ENCODE results near the gene RAB5B. TPM values are rescaled to one million over a fixed set of nuclear protein-coding genes. Genes with fewer than 3 reads are reported as not detected.

RAB5B gene
- total RNA-seq, 1 experiment from 2014 or later, result 48.4 TPM

DNA sequence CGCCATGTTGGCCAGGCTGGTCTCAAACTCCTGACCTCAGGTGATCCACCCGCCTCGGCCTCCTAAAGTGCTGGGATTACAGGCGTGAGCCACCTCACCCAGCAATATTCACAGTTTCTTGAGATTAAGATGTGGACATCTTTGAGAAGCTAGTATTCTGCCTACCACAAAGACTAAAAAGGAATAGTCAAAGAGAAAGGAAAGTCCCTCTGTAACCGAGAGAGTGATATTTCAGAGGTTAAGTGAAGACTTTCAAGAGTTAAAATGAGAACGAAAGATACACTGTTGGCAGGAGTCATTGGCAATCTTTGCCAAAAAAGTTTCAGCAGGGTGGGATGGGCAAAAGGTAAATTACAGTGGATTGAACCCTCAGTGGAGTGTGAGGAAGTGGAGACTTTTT is 27.3 kb upstream of the RAB5B start:
- no CpG with 5 or more reads among the region's 6 CpGs for WGBS (ENCODE audit: extremely low coverage, insufficient read length, low lambda C conversion rate)
- no peaks in the 10 kb centered on the region for H3K4me1 Mint-ChIP-seq
- no peak overlapping the region for H3K56ac ChIP-seq (ENCODE audit: insufficient read length, low read depth, low read length)

More for the DNA sequence above, 27.3 kb upstream of the RAB5B start:
- H3K79me1 ChIP-seq (ENCODE audit: insufficient read depth, low read depth, low read length, poor library complexity, severe bottlenecking), result no peaks in the 10 kb centered on the region
- H3K9ac ChIP-seq (ENCODE audit: extremely low read depth, insufficient read length, low read length), result no peak overlapping the region
- Mint-ChIP-seq H3K36me3 (ENCODE audit: insufficient read depth in 1 of 3, low read depth in 3 of 3) (peaks cover 0 to 9% (median 0%) of the 10 kb centered on the region in 3 experiments; a peak in 4 of 7 replicates), H3K4me3 (no peak overlapping the region), H3K9me3 (no peaks in the 10 kb centered on the region), H3K27ac (peak overlapping the region in 1 of 3 experiments; percentile 10; a peak in 2 of 7 replicates), H3K27me3 (ENCODE audit: low read depth) (no peaks in the 10 kb centered on the region; the same call in 1 of the 2 replicates)
- H3K23me2 ChIP-seq (ENCODE audit: insufficient read length, low read depth, low read length, poor library complexity, severe bottlenecking), result no peaks in the 10 kb centered on the region
- H2AFZ ChIP-seq (ENCODE audit: low read length), result no peak overlapping the region
- H4K8ac ChIP-seq (replicated peaks; ENCODE audit: insufficient read length, low read depth, low read length), result no peak overlapping the region
- H3K4me2 ChIP-seq (ENCODE audit: insufficient read depth, insufficient read length, low read length), result no peak overlapping the region
- H3K9me3 ChIP-seq (ENCODE audit: control insufficient read depth, low read depth, low read length), result no peaks in the 10 kb centered on the region
- H3K18ac ChIP-seq (ENCODE audit: insufficient read length, low read depth, low read length), result no peak overlapping the region
- no peaks in the 10 kb centered on the region for H3K4me1 ChIP-seq (ENCODE audit: insufficient read depth, low read length)
- H4K5ac ChIP-seq (ENCODE audit: insufficient read length, low read depth, low read length), result no peak overlapping the region
- no peaks in the 10 kb centered on the region for H4K20me1 ChIP-seq (ENCODE audit: control insufficient read depth, insufficient read depth, insufficient read length)
- H2BK120ac ChIP-seq (ENCODE audit: low read depth, low read length, poor library complexity, severe bottlenecking), result no peak overlapping the region
- H2AK5ac ChIP-seq (ENCODE audit: insufficient read length, low read length), result no peak overlapping the region
- H2BK5ac ChIP-seq (ENCODE audit: insufficient read length, low read length), result no peak overlapping the region
- H3K4ac ChIP-seq (ENCODE audit: low read depth, low read length), result no peak overlapping the region
- H2BK20ac ChIP-seq (ENCODE audit: low read depth, low read length, poor library complexity, severe bottlenecking), result no peak overlapping the region
- no peak for DNase-seq
- H3T11ph ChIP-seq (ENCODE audit: low read length), result no peak overlapping the region
- no peak overlapping the region for H3K14ac ChIP-seq (ENCODE audit: insufficient read depth, low read length)
- no peaks in the 10 kb centered on the region for H3K27me3 ChIP-seq (ENCODE audit: insufficient read depth, low read length)
- H3K79me2 ChIP-seq (ENCODE audit: insufficient read depth, low read length), result no peaks in the 10 kb centered on the region
- H3K23ac ChIP-seq (ENCODE audit: insufficient read length, low read depth, low read length), result no peak overlapping the region
- TF ChIP-seq CTCF (conservative IDR thresholded peaks at IDR 0.05), result no peak
- H4K91ac ChIP-seq (ENCODE audit: insufficient read length, low read depth, low read length), result no peak overlapping the region
- H3K27ac ChIP-seq (ENCODE audit: insufficient read length, low read depth, low read length), result no peak overlapping the region
- no peak overlapping the region for H2BK12ac ChIP-seq (ENCODE audit: insufficient read length, low read depth, low read length)
- no peak overlapping the region for H2BK15ac ChIP-seq (ENCODE audit: low read depth, low read length)
